ENCODE measurements around the gene PTDSS2.

The PTDSS2 gene

GRCh38 chr11:534396-535209 is 84.5 kb downstream of the PTDSS2 start:
- Histone ChIP-seq H3K9me3 (ENCODE audit: severe bottlenecking) (no peaks in the 10 kb centered on the region), H3K27ac (ENCODE audit: poor library complexity, severe bottlenecking) (peak overlapping the region; percentile 91), H3K4me3 (ENCODE audit: severe bottlenecking) (peak overlapping the region; percentile 88), H3K4me1 (ENCODE audit: insufficient read depth, poor library complexity, severe bottlenecking) (no peaks in the 10 kb centered on the region), H3K27me3 (ENCODE audit: insufficient read depth, poor library complexity, severe bottlenecking) (no peaks in the 10 kb centered on the region), H3K36me3 (ENCODE audit: low read depth) (peaks cover 28% of the 10 kb centered on the region)
- DNase-seq (ENCODE audit: low spot score): peak; percentile 91
- peak; percentile 43 for ATAC-seq (ENCODE audit: low read depth)
- TF ChIP-seq CTCF (IDR thresholded peaks at IDR 0.05; ENCODE audit: poor library complexity, severe bottlenecking): peak; percentile 10

DNA sequence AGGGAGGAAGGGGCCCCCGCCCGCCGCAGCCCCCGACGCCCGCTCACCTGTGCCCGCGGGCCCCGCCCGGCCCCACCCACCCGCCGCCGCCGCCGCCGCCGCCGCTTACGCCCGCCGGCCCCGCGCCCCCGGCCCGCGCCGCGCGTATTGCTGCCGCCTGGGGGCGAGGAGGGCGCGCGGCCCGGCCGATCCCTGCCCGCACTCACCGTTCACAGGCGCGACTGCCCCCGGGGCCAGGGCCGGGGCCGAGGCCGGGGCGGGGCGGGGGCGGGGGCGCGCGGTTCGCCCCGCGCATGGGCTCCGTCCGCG is 85.1 kb downstream of the PTDSS2 start:
- Histone ChIP-seq H3K4me1 (ENCODE audit: insufficient read depth, poor library complexity, severe bottlenecking) (no peaks in the 10 kb centered on the region), H3K4me3 (ENCODE audit: severe bottlenecking) (peak overlapping the region; percentile 88), H3K36me3 (ENCODE audit: low read depth) (peaks cover 28% of the 10 kb centered on the region), H3K27me3 (ENCODE audit: insufficient read depth, poor library complexity, severe bottlenecking) (no peaks in the 10 kb centered on the region), H3K9me3 (ENCODE audit: severe bottlenecking) (no peaks in the 10 kb centered on the region), H3K27ac (ENCODE audit: poor library complexity, severe bottlenecking) (peak overlapping the region; percentile 91)
- TF ChIP-seq CTCF (IDR thresholded peaks at IDR 0.05; ENCODE audit: poor library complexity, severe bottlenecking): no peak
- no peak for DNase-seq (ENCODE audit: low spot score)
- no peak for ATAC-seq (ENCODE audit: low read depth)

DNA sequence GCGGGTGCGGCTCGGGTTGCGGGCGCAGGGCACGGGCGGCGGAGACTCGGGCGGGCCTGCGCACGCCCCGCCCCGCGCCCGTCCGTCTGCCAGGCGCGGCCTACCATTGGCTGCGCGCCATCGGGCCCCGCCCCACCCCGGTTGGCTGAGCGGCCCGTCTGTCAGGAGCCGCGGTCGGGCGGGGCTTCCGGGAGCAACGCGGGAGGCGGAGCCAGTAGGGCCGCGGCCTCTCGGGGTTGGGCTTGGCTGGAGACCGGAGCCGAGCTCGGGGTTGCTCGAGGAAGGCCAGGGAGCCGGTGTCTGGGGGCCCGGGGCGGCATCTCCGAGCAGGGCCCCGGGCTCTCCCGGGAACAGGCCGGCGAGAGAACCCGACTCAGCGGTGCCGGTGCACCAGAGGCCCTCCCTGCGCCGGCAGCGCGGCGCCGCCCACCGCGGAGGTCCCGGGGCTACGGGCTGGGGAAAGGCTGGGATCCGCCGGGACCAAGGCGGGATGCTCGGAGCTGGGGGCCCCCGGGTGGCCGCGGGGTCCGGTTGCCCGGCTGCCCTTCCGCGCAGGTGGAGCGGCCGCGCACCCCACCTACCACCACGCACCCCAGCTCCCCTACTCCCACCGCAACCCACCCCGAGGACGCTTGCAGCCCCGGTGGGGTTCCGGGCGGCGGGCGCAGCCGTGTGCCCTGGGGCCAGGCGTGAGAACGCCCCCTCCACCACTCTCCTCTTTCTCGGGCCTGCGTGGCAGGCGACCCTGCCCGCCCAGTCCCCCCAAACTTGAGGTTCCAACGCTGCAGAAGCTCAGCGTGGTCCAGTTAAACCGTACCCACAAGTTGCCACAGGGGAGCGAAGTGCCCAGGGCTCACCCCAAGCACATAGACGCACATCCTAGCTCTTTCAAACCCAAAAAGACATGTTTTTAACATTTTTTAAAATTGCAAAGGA is 85.7 kb downstream of the PTDSS2 start, which contains the start of gene HRAS:
TSS of gene HRAS (minus strand) at position 58 of the 936 bp plus-strand sequence.
- Histone ChIP-seq H3K27me3 (ENCODE audit: insufficient read depth, poor library complexity, severe bottlenecking) (no peaks in the 10 kb centered on the region), H3K27ac (ENCODE audit: poor library complexity, severe bottlenecking) (peak within 1 kb of the TSS; percentile 91), H3K9me3 (ENCODE audit: severe bottlenecking) (no peaks in the 10 kb centered on the region), H3K4me3 (ENCODE audit: severe bottlenecking) (peak within 1 kb of the TSS; percentile 88), H3K4me1 (ENCODE audit: insufficient read depth, poor library complexity, severe bottlenecking) (no peaks in the 10 kb centered on the region), H3K36me3 (ENCODE audit: low read depth) (peaks cover 28% of the 10 kb centered on the region)
- ATAC-seq (ENCODE audit: low read depth) (peak; percentile 79), DNase-seq (ENCODE audit: low spot score) (peak; percentile 94)
- no peak for TF ChIP-seq CTCF (IDR thresholded peaks at IDR 0.05; ENCODE audit: poor library complexity, severe bottlenecking)

- DNase-seq (ENCODE audit: low spot score): peak; percentile 81
Observed at GRCh38 chr11:536841-537621, 87.0 kb downstream of the PTDSS2 start, which contains the start of gene LRRC56. Gene LRRC56, plus strand, starts transcription at chr11:537527. Its CDS starts 3,158 bp downstream, at chr11:540685.

More at GRCh38 chr11:536841-537621, 87.0 kb downstream of the PTDSS2 start, which contains the start of gene LRRC56:
- Histone ChIP-seq H3K9me3 (ENCODE audit: severe bottlenecking) (no peaks in the 10 kb centered on the region), H3K27me3 (ENCODE audit: insufficient read depth, poor library complexity, severe bottlenecking) (no peaks in the 10 kb centered on the region), H3K27ac (ENCODE audit: poor library complexity, severe bottlenecking) (peak within 1 kb of the TSS; percentile 91), H3K4me1 (ENCODE audit: insufficient read depth, poor library complexity, severe bottlenecking) (no peaks in the 10 kb centered on the region), H3K4me3 (ENCODE audit: severe bottlenecking) (peak within 1 kb of the TSS; percentile 4), H3K36me3 (ENCODE audit: low read depth) (peaks cover 24% of the 10 kb centered on the region)
- no peak for TF ChIP-seq CTCF (IDR thresholded peaks at IDR 0.05; ENCODE audit: poor library complexity, severe bottlenecking)
- peak; percentile 50 for ATAC-seq (ENCODE audit: low read depth)
